HG03060 (cell line): ENCODE data around the gene THUMPD2.
"Not testable (repeated sequence)": the region's sequence is repeated elsewhere in the genome, so short reads cannot be mapped to it uniquely, and the experiment has no call there.

Experiments used
- ATAC-seq: cut with Tn5 transposase; IDR thresholded peaks from one replicate; pipeline ENCODE4 v1.9.1; 2021; ENCODE audit warnings: low read depth, moderate number of reproducible peaks; ENCODE audit not compliant: unreplicated experiment

The THUMPD2 gene

GRCh38 chr2:39778775-39779340 lies at the start of gene THUMPD2:
Gene THUMPD2 (minus strand): TSS chr2:39779258. CDS start chr2:39779239, 19 bp downstream.
- ATAC-seq: peak; percentile 49

- no peak for ATAC-seq
Observed at GRCh38 chr2:39821871-39822270, 42.8 kb upstream of the THUMPD2 start.

- ATAC-seq: no peak
Observed at GRCh38 chr2:39816845-39817244, 37.8 kb upstream of the THUMPD2 start.

- no peak for ATAC-seq
Observed at GRCh38 chr2:39816428-39816827, 37.4 kb upstream of the THUMPD2 start.

- no peak for ATAC-seq
Observed at GRCh38 chr2:39805936-39806608, 27.0 kb upstream of the THUMPD2 start.

GRCh38 chr2:39803839-39804238 lies 24.8 kb upstream of the THUMPD2 start:
- ATAC-seq: no peak

GRCh38 chr2:39800752-39801151 lies 21.7 kb upstream of the THUMPD2 start:
- no peak for ATAC-seq

GRCh38 chr2:39796134-39796533 lies 17.1 kb upstream of the THUMPD2 start:
- ATAC-seq: no peak

- ATAC-seq: not testable (repeated sequence)
Observed at GRCh38 chr2:39790216-39790818, 11.3 kb upstream of the THUMPD2 start.

GRCh38 chr2:39787950-39788349 lies 8.9 kb upstream of the THUMPD2 start:
- no peak for ATAC-seq

- no peak for ATAC-seq
Observed at GRCh38 chr2:39786761-39787522, 7.9 kb upstream of the THUMPD2 start.

- no peak for ATAC-seq
Observed at GRCh38 chr2:39782591-39782990, 3.5 kb upstream of the THUMPD2 start.

- no peak for ATAC-seq
Observed at GRCh38 chr2:39781697-39782096, 2.6 kb upstream of the THUMPD2 start.

- ATAC-seq: no peak
Observed at GRCh38 chr2:39780825-39781600, 2.0 kb upstream of the THUMPD2 start.

GRCh38 chr2:39779927-39780326 lies 869 bp upstream of the THUMPD2 start:
- no peak for ATAC-seq

- no peak for ATAC-seq
Observed at GRCh38 chr2:39779341-39779851, 338 bp upstream of the THUMPD2 start.

- no peak for ATAC-seq
Observed at GRCh38 chr2:39778233-39778632, 825 bp downstream of the THUMPD2 start.

GRCh38 chr2:39772812-39773152 lies 6.3 kb downstream of the THUMPD2 start:
- no peak for ATAC-seq

- ATAC-seq: no peak
Observed at GRCh38 chr2:39772086-39772811, 6.8 kb downstream of the THUMPD2 start.

GRCh38 chr2:39762448-39762847 lies 16.6 kb downstream of the THUMPD2 start:
- no peak for ATAC-seq
